ENCODE data around the gene MBP.
"Not testable (repeated sequence)": the region's sequence is repeated elsewhere in the genome, so short reads cannot be mapped to it uniquely, and the experiment has no call there.

The MBP gene

GRCh38 chr18:77024476-77024875 lies 108.1 kb downstream of the MBP start:
- H3K27ac ChIP-seq: no peak overlapping the region

GRCh38 chr18:77023102-77023782 lies 109.3 kb downstream of the MBP start:
- TF ChIP-seq CTCF (conservative IDR thresholded peaks at IDR 0.05) (no peak), ZFX (IDR thresholded peaks at IDR 0.05) (no peak)
- H3K27ac ChIP-seq: no peak overlapping the region

More at GRCh38 chr18:77024476-77024875, 108.1 kb downstream of the MBP start:
- TF ChIP-seq ZFX (IDR thresholded peaks at IDR 0.05) (no peak), CTCF (conservative IDR thresholded peaks at IDR 0.05) (no peak)

- H3K27ac ChIP-seq: no peak overlapping the region
- TF ChIP-seq CTCF (conservative IDR thresholded peaks at IDR 0.05): no peak
- no peak for TF ChIP-seq ZFX (IDR thresholded peaks at IDR 0.05)
Measured at GRCh38 chr18:77022556-77022955, 110.0 kb downstream of the MBP start.

GRCh38 chr18:77022116-77022515 lies 110.5 kb downstream of the MBP start:
- TF ChIP-seq CTCF (conservative IDR thresholded peaks at IDR 0.05) (no peak), ZFX (IDR thresholded peaks at IDR 0.05) (no peak)
- no peak overlapping the region for H3K27ac ChIP-seq

GRCh38 chr18:77021478-77021877 lies 111.1 kb downstream of the MBP start:
- not testable (repeated sequence) for H3K27ac ChIP-seq

- no peak overlapping the region for H3K27ac ChIP-seq
- no peak for TF ChIP-seq CTCF (conservative IDR thresholded peaks at IDR 0.05)
- TF ChIP-seq ZFX (IDR thresholded peaks at IDR 0.05): no peak
Measured at GRCh38 chr18:77021075-77021474, 111.5 kb downstream of the MBP start.

- no peak overlapping the region for H3K27ac ChIP-seq
Measured at GRCh38 chr18:77020561-77020960, 112.0 kb downstream of the MBP start.

More at GRCh38 chr18:77020561-77020960, 112.0 kb downstream of the MBP start:
- TF ChIP-seq ZFX (IDR thresholded peaks at IDR 0.05) (no peak), CTCF (conservative IDR thresholded peaks at IDR 0.05) (no peak)

Measured in C4-2B (cell line).